Measurements from ENCODE around the gene GLB1L2.

- TF ChIP-seq CTCF (IDR thresholded peaks at IDR 0.05 in 8 of 11, conservative IDR thresholded peaks at IDR 0.05 in 3 of 11): no peak
- no peak for TF ChIP-seq POLR2A (IDR thresholded peaks at IDR 0.05)
Observed at GRCh38 chr11:134371436-134372185, 39.8 kb downstream of the GLB1L2 start.

All from spleen (tissue), 7 donors.